GM12878 (cell line): ENCODE data around the gene SRRM3. TPM values are rescaled to one million over a fixed set of nuclear protein-coding genes. Genes with fewer than 3 reads are reported as not detected.

ENCODE experiments used
- ATAC-seq: fragments of 200-7000 bp; cut with Tn5 transposase; 3 replicates; pipeline ENCODE4 v1.9.1; 2020; ENCODE audit warnings: mild to moderate bottlenecking, moderate library complexity
- BruUV-seq: library from RNA; stranded (reverse); fragments of 400-500 nt; replicated peaks from 2 replicates; lab custom pipeline; 2021; lab: Mats Ljungman, UMichigan
- CTCF ChIA-PET: fragments of 300-600 bp; sonication (Branson Sonifier 250); formaldehyde crosslinking; extraction: SDS; loops from one replicate; lab custom pipeline; 2021; ENCODE audit warnings: inconsistent platforms; lab: Yijun Ruan, JAX
- POLR2A ChIA-PET: fragments of 350-600 bp; formaldehyde crosslinking; extraction: SDS; loops from one replicate; lab custom pipeline; 2021; ENCODE audit warnings: inconsistent platforms; lab: Charles Lee
- RAD21 ChIA-PET: fragments of 300-600 bp; sonication (Branson Sonifier 250); formaldehyde crosslinking; loops from one replicate; lab custom pipeline; 2023; ENCODE audit warnings: antibody characterized with exemption; ENCODE audit not compliant: unreplicated experiment; lab: Charles Lee
- SMC1A ChIA-PET: fragments of 300-600 bp; sonication (Branson Sonifier 250); formaldehyde crosslinking; loops from one replicate; lab custom pipeline; 2023; ENCODE audit not compliant: unreplicated experiment, uncharacterized antibody; lab: Charles Lee
- DNase-seq: peaks from one replicate; pipeline ENCODE4 v3.0.0-alpha.2; 2011; ENCODE audit warnings: low read depth, low spot score
- FAIRE-seq: peaks from 3 replicates; lab custom pipeline; 2011; peaks lifted over from hg19 to GRCh38; lab: Jason Lieb, UNC
- H2AFZ ChIP-seq: 2 replicates; pipeline ENCODE4 v1.6.0; 2011; ENCODE audit warnings: low read depth, low read length, control low read depth; ENCODE audit not compliant: control insufficient read depth
- H3K27ac ChIP-seq: 2 replicates; pipeline ENCODE4 v1.5.1; 2011; ENCODE audit warnings: control low read depth; ENCODE audit not compliant: control insufficient read depth, insufficient read depth
- H3K27me3 ChIP-seq, 2 experiments: replicated peaks in 1 of 2; 2 replicates each; pipeline versions ENCODE4 v1.6.0 to v1.6.1; 2011; ENCODE audit warnings: low read length in 1 of 2; ENCODE audit not compliant: control insufficient read depth in 2 of 2, insufficient read depth in 2 of 2
- H3K36me3 ChIP-seq, 2 experiments: 2 replicates each; pipeline ENCODE4 v1.5.1; 2011; ENCODE audit warnings: low read length in 1 of 2; ENCODE audit not compliant: control insufficient read depth in 2 of 2, insufficient read depth in 2 of 2
- H3K4me1 ChIP-seq: 2 replicates; pipeline ENCODE4 v1.6.1; 2011; ENCODE audit warnings: mild to moderate bottlenecking, low read length, moderate library complexity, mixed read lengths; ENCODE audit not compliant: control insufficient read depth, insufficient read depth
- H3K4me2 ChIP-seq: 2 replicates; pipeline ENCODE4 v1.6.0; 2011; ENCODE audit warnings: control low read depth; ENCODE audit not compliant: control insufficient read depth, insufficient read depth
- H3K4me3 ChIP-seq: fragments of 200-600 bp; sonication (generic); 2 replicates; pipeline ENCODE4 v1.5.1; 2016
- H3K79me2 ChIP-seq: 2 replicates; pipeline ENCODE4 v1.6.0; 2011; ENCODE audit warnings: low read length; ENCODE audit not compliant: control insufficient read depth, insufficient read depth
- H3K9ac ChIP-seq: 2 replicates; pipeline ENCODE4 v1.8.0; 2011; ENCODE audit warnings: low read length, control low read depth, mixed read lengths; ENCODE audit not compliant: control insufficient read depth, insufficient read depth
- H3K9me3 ChIP-seq: replicated peaks from 3 replicates; pipeline ENCODE4 v1.5.1; 2011; ENCODE audit warnings: mild to moderate bottlenecking, low read length; ENCODE audit not compliant: control insufficient read depth, insufficient read depth
- H4K20me1 ChIP-seq: 2 replicates; pipeline ENCODE4 v1.6.0; 2011; ENCODE audit not compliant: control insufficient read depth, insufficient read depth
- BACH1 ChIP-seq: fragments of 450-650 bp; IDR thresholded peaks from 2 replicates; pipeline ENCODE4 v1.6.1; 2017; ENCODE audit warnings: mild to moderate bottlenecking, borderline replicate concordance
- CHD2 ChIP-seq: IDR thresholded peaks from 2 replicates; pipeline ENCODE4 v1.6.1; 2011; ENCODE audit warnings: low read depth, low read length, improper control_type of control experiment, borderline replicate concordance
- KAT2A ChIP-seq: conservative IDR thresholded peaks from 2 replicates; pipeline ENCODE4 v1.6.1; 2011; ENCODE audit warnings: low read depth, low read length; ENCODE audit not compliant: control insufficient read depth
- NFYB ChIP-seq: IDR thresholded peaks from 2 replicates; pipeline ENCODE4 v1.6.1; 2011; ENCODE audit warnings: low read depth, mild to moderate bottlenecking, low read length, improper control_type of control experiment, moderate library complexity; ENCODE audit not compliant: insufficient read depth
- ZNF217 ChIP-seq: fragments of 450-650 bp; IDR thresholded peaks from 2 replicates; pipeline ENCODE4 v1.6.1; 2017; ENCODE audit warnings: antibody characterized with exemption, mild to moderate bottlenecking
- ZNF384 ChIP-seq: IDR thresholded peaks from 2 replicates; pipeline ENCODE4 v1.6.1; 2012; ENCODE audit warnings: low read depth, mild to moderate bottlenecking, low read length, improper control_type of control experiment, borderline replicate concordance
- ZNF622 ChIP-seq: fragments of 450-650 bp; IDR thresholded peaks from 2 replicates; pipeline ENCODE4 v1.6.1; 2017; ENCODE audit warnings: mild to moderate bottlenecking, inconsistent platforms
- WGBS: methylation state at CpG from one replicate; pipeline ENCODE4 v1.1.6; 2016; ENCODE audit warnings: low lambda C conversion rate; ENCODE audit not compliant: insufficient replicate concordance, insufficient coverage; ENCODE audit errors: missing lambda C conversion rate; 5-methylcytosine and 5-hydroxymethylcytosine counted together
- in situ Hi-C: fragments of 300-500 bp; cut with MboI; formaldehyde crosslinking; loops from 9 replicates; pipeline ENCODE4 v1.14.3; 2018; ENCODE audit warnings: mixed read lengths
- intact Hi-C: fragments of 100-400 bp; cut with micrococcal nuclease; formaldehyde crosslinking; loops from one replicate; pipeline ENCODE4 v1.14.2; 2022; ENCODE audit not compliant: unreplicated experiment
- polyA plus RNA-seq, 11 experiments: library from polyadenylated mRNA; depleted of rRNA in 4 of 11; unstranded in 6 of 11; stranded (reverse) in 5 of 11; fragments of >200 nt; fragmentation: Nextera tagmentation in 4 of 11; fragmentation: Illumina TruSeq in 1 of 11; extraction: Ambion mirVana in 4 of 11; extraction: Trizol in 1 of 11; gene quantifications; 1 replicate in 1 of 11; 2 replicates in 10 of 11; pipeline versions ENCODE4 v1.2.1 to v1.2.3, GENCODE V29; 2011 to 2016; ENCODE audit warnings: inconsistent platforms in 2 of 11, missing spikeins in 2 of 11, low read depth in 1 of 11
- total RNA-seq, 4 experiments: library from RNA; depleted of rRNA in 3 of 4; stranded (reverse); fragments of >200 nt in 3 of 4; fragmentation: Illumina TruSeq in 1 of 4; extraction: Trizol in 1 of 4; gene quantifications; 2 replicates each; pipeline versions ENCODE4 v1.2.1 to v1.2.3, GENCODE V29; 2013 to 2021

The SRRM3 gene
- total and polyA plus RNA-seq, 10 of the 15 experiments (the other 5 are each of a cell fraction or from before 2014, with no cell fraction given) = 0.03 to 0.15 (median 0.05) TPM; not detected in 6

DNA sequence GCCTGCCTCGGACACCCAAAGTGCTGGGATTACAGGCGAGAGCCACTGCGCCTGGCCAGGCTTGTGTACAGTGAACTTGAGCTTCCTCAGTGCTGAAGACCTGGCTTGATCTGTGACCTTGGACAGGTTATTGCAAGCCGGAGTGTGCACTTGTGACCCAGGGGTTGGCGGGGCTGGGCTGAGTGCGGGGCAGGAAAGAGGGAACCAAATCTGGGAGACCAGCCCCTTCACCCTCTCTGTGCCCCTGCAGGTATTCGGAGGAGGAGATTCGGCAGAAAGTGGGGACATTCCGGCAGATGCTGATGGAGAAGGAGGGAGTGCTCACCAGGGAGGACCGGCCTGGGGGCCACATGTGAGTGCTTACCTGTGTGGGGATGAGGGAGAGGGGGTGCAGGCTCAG, 46.2 kb downstream of the SRRM3 start:
- no peak for TF ChIP-seq BACH1
- TF ChIP-seq CHD2 = no peak
- no peak for TF ChIP-seq ZNF384
- TF ChIP-seq ZNF217 = no peak
- no peak for TF ChIP-seq ZNF622
- intact Hi-C loops = no loop called here
- H3K9me3 ChIP-seq = no peaks in the 10 kb centered on the region
- no peaks in the 10 kb centered on the region for H3K36me3 ChIP-seq
- H3K4me3 ChIP-seq = no peak overlapping the region
- H4K20me1 ChIP-seq = no peaks in the 10 kb centered on the region
- H3K4me2 ChIP-seq = no peak overlapping the region
- no peaks in the 10 kb centered on the region for H3K79me2 ChIP-seq
- ChIA-PET SMC1A (no interaction called here), RAD21 (no interaction called here), POLR2A (no interaction called here), CTCF (no interaction called here)
- no peak overlapping the region for H3K27ac ChIP-seq
- FAIRE-seq = no peak
- DNase-seq = no peak
- no peaks in the 10 kb centered on the region for H3K4me1 ChIP-seq
- no peak for ATAC-seq
- no peak overlapping the region for H3K9ac ChIP-seq
- in situ Hi-C loops = no loop called here
- H2AFZ ChIP-seq = no peak overlapping the region
- WGBS = 66% methylated on average over 10 of the region's 10 CpGs
- BruUV-seq = no TSS peak
- peaks cover 0 to 1% of the 10 kb centered on the region in 2 experiments; a peak in 1 of 4 replicates for H3K27me3 ChIP-seq

DNA sequence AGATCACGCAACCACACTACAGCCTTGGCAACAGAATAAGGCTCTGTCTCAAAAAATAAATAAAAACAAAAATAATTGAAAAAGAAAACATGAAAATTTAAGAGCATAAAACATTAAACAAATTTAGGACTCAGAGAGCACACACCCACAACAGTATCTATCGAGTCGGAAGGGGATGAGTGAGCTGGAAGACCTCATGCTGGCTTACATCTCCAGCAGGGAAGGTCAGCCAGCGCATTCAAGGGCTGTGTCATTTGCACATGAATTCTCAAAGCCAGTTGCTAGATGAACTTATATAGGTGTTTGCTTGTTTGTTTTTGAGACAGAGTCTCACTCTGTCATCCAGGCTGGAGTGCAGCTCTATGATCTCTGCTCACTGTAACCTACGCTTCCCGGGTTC, 50.3 kb downstream of the SRRM3 start:
- no peak overlapping the region for H3K4me3 ChIP-seq
- FAIRE-seq (no peak), DNase-seq (no peak), ATAC-seq (no peak)
- intact Hi-C loops (no loop called here), in situ Hi-C loops (no loop called here)
- no peak overlapping the region for H3K4me2 ChIP-seq
- no peaks in the 10 kb centered on the region for H3K4me1 ChIP-seq
- 54% methylated on average over 6 of the region's 6 CpGs for WGBS
- TF ChIP-seq NFYB (no peak), KAT2A (no peak)
- H3K36me3 ChIP-seq = no peaks in the 10 kb centered on the region
- no peak overlapping the region for H3K27ac ChIP-seq
- H2AFZ ChIP-seq = no peak overlapping the region
- ChIA-PET POLR2A (no interaction called here), CTCF (interaction anchor here (1.0 kb wide), 1 partner anchor 11 kb away, joined by 4 read pairs; no protein-coding TSS in a partner anchor), SMC1A (no interaction called here), RAD21 (no interaction called here)
- no peaks in the 10 kb centered on the region for H3K9me3 ChIP-seq
- peaks cover 0 to 1% of the 10 kb centered on the region in 2 experiments; a peak in 1 of 4 replicates for H3K27me3 ChIP-seq
- H4K20me1 ChIP-seq = no peaks in the 10 kb centered on the region
- H3K9ac ChIP-seq = no peak overlapping the region
- no TSS peak for BruUV-seq
- H3K79me2 ChIP-seq = no peaks in the 10 kb centered on the region
